ENCODE data around the gene TRIM14. TPM values are rescaled to one million over a fixed set of nuclear protein-coding genes. Genes with fewer than 3 reads are reported as not detected.

Gene TRIM14
- total RNA-seq, 2 experiments from 2014 or later, result 23.5 to 23.6 TPM

DNA sequence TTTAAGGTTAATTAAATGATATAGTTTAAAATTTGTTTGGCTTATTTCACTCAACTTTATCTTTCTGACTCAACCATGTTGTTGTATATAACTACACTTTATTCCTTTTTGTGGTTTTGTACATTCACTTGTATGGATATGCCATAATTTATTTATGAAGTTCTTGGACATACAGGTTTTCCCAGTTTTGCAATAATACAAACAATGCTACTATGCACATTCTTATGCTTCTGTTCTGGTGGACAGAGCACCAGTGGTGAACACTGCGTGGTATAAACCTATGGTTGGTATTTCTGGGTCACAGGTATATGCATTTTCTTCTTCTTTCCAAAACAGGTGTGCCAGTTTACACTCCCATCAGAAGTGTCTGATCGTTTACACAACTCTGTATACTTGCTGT is 35.7 kb upstream of the TRIM14 start:
- ChIA-PET POLR2A (no interaction called here), CTCF (no interaction called here)
- peaks cover 45% of the 10 kb centered on the region for H3K36me3 Mint-ChIP-seq (ENCODE audit: low read depth)
- no peak overlapping the region for H3K27ac Mint-ChIP-seq
- H3K4me3 Mint-ChIP-seq, result no peak overlapping the region
- H3K27ac ChIP-seq (ENCODE audit: low read depth in 1 of 2, low read length in 2 of 2), result no peak overlapping the region
- peaks cover 11% of the 10 kb centered on the region for H3K4me1 Mint-ChIP-seq (ENCODE audit: low read depth)
- DNase-seq, result no peak
- H3K4me1 ChIP-seq (ENCODE audit: insufficient read depth, low read length), result peaks cover 4% of the 10 kb centered on the region
- H3K9me3 Mint-ChIP-seq, result no peaks in the 10 kb centered on the region
- peaks cover 24% of the 10 kb centered on the region for H3K36me3 ChIP-seq (ENCODE audit: insufficient read depth, low read length)
- ATAC-seq (ENCODE audit: poor library complexity), result no peak
- intact Hi-C loops (cut with DNase I, micrococcal nuclease), result no loop called here
- no peaks in the 10 kb centered on the region for H3K27me3 ChIP-seq (ENCODE audit: control insufficient read depth in 1 of 2, insufficient read depth in 2 of 2, low read length in 2 of 2)
- H3K9me3 ChIP-seq (ENCODE audit: control insufficient read depth in 1 of 2, insufficient read depth in 1 of 2, low read length in 2 of 2), result no peaks in the 10 kb centered on the region
- TF ChIP-seq, protein P1, sequence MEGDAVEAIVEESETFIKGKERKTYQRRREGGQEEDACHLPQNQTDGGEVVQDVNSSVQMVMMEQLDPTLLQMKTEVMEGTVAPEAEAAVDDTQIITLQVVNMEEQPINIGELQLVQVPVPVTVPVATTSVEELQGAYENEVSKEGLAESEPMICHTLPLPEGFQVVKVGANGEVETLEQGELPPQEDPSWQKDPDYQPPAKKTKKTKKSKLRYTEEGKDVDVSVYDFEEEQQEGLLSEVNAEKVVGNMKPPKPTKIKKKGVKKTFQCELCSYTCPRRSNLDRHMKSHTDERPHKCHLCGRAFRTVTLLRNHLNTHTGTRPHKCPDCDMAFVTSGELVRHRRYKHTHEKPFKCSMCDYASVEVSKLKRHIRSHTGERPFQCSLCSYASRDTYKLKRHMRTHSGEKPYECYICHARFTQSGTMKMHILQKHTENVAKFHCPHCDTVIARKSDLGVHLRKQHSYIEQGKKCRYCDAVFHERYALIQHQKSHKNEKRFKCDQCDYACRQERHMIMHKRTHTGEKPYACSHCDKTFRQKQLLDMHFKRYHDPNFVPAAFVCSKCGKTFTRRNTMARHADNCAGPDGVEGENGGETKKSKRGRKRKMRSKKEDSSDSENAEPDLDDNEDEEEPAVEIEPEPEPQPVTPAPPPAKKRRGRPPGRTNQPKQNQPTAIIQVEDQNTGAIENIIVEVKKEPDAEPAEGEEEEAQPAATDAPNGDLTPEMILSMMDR (IDR thresholded peaks at IDR 0.05), result no peak
- no peak overlapping the region for H3K4me3 ChIP-seq (ENCODE audit: low read length)
- H3K27me3 Mint-ChIP-seq, result no peaks in the 10 kb centered on the region

DNA sequence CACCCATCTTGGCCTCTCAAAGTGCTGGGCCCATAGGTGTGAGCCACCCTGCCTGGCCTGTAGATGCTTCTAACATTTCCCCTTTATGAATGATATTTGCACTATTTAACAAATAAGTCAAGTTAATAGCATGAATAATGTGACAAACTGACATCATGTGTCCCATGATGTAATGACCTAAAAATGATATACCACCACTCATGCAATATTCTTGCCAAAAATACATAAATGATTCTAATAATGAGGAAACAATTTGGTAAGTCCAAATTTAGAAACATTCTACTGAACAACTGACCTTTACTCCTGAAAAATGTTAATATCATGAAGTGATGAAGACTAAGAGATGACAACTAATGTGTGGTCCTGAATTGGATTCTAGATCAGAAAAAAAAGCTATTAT is 33.5 kb upstream of the TRIM14 start:
- ChIA-PET POLR2A (no interaction called here), CTCF (interaction anchor here (0.7 kb wide), 1 partner anchor 76 kb away, joined by 3 read pairs; no protein-coding TSS in a partner anchor)
- Mint-ChIP-seq H3K4me1 (ENCODE audit: low read depth) (peaks cover 5% of the 10 kb centered on the region), H3K36me3 (ENCODE audit: low read depth) (peaks cover 54% of the 10 kb centered on the region), H3K9me3 (no peaks in the 10 kb centered on the region), H3K27me3 (no peaks in the 10 kb centered on the region), H3K27ac (no peak overlapping the region), H3K4me3 (no peak overlapping the region)
- TF ChIP-seq, protein P1 (IDR thresholded peaks at IDR 0.05), result no peak
- Histone ChIP-seq H3K27ac (ENCODE audit: low read depth in 1 of 2, low read length in 2 of 2) (no peak overlapping the region), H3K27me3 (ENCODE audit: control insufficient read depth in 1 of 2, insufficient read depth in 2 of 2, low read length in 2 of 2) (no peaks in the 10 kb centered on the region), H3K4me3 (ENCODE audit: low read length) (no peak overlapping the region), H3K9me3 (ENCODE audit: control insufficient read depth in 1 of 2, insufficient read depth in 1 of 2, low read length in 2 of 2) (no peaks in the 10 kb centered on the region), H3K36me3 (ENCODE audit: insufficient read depth, low read length) (peaks cover 20% of the 10 kb centered on the region), H3K4me1 (ENCODE audit: insufficient read depth, low read length) (no peaks in the 10 kb centered on the region)
- DNase-seq, result no peak
- intact Hi-C loops (cut with DNase I, micrococcal nuclease), result no loop called here
- no peak for ATAC-seq (ENCODE audit: poor library complexity)

DNA sequence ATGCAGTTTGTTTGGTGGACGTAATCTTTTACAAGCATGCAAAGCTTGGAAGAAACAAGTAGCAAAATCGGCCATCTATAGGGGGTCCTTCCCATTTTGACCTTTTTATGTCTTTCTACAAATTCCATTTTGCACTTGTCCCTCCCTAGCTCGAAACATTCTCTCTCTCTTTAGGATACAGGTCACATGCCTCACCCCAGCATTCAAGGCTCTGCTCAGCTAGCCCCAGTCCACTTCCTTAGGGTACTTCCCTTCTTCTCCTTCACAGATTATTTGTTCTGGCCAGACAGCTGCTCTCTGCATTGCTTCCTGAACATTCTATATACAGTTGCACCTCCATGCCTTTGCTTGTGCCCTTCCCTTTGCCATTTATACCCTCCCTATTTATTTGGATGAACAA is 31.7 kb upstream of the TRIM14 start:
- Mint-ChIP-seq H3K9me3 (no peaks in the 10 kb centered on the region), H3K36me3 (ENCODE audit: low read depth) (peaks cover 45% of the 10 kb centered on the region), H3K4me3 (no peak overlapping the region), H3K4me1 (ENCODE audit: low read depth) (peaks cover 5% of the 10 kb centered on the region), H3K27me3 (no peaks in the 10 kb centered on the region), H3K27ac (no peak overlapping the region)
- DNase-seq (no peak), ATAC-seq (ENCODE audit: poor library complexity) (no peak)
- no peak overlapping the region for H3K27ac ChIP-seq (ENCODE audit: low read depth in 1 of 2, low read length in 2 of 2)
- H3K36me3 ChIP-seq (ENCODE audit: insufficient read depth, low read length), result peaks cover 9% of the 10 kb centered on the region
- TF ChIP-seq, protein P1 (IDR thresholded peaks at IDR 0.05), result no peak
- no peak overlapping the region for H3K4me3 ChIP-seq (ENCODE audit: low read length)
- H3K4me1 ChIP-seq (ENCODE audit: insufficient read depth, low read length), result peaks cover 3% of the 10 kb centered on the region
- POLR2A ChIA-PET, result no interaction called here
- intact Hi-C loops (cut with DNase I, micrococcal nuclease), result no loop called here
- no peaks in the 10 kb centered on the region for H3K9me3 ChIP-seq (ENCODE audit: control insufficient read depth in 1 of 2, insufficient read depth in 1 of 2, low read length in 2 of 2)
- CTCF ChIA-PET, result no interaction called here
- H3K27me3 ChIP-seq (ENCODE audit: control insufficient read depth in 1 of 2, insufficient read depth in 2 of 2, low read length in 2 of 2), result no peaks in the 10 kb centered on the region

All from CD4-positive, alpha-beta T cell (primary cell).